HG02938 (cell line): ENCODE measurements around the gene APEH.

ENCODE experiments used
- ATAC-seq: cut with Tn5 transposase; IDR thresholded peaks from one replicate; pipeline ENCODE4 v1.9.1; 2021; ENCODE audit warnings: mild to moderate bottlenecking, moderate library complexity; ENCODE audit not compliant: unreplicated experiment

The APEH gene

GRCh38 chr3:49650177-49650576 lies 24.0 kb upstream of the APEH start:
- no peak for ATAC-seq

GRCh38 chr3:49650637-49651036 lies 23.5 kb upstream of the APEH start:
- ATAC-seq = no peak

GRCh38 chr3:49652218-49652902 lies 21.8 kb upstream of the APEH start:
- no peak for ATAC-seq

- no peak for ATAC-seq
Measured at GRCh38 chr3:49652903-49653415, 21.2 kb upstream of the APEH start.

- no peak for ATAC-seq
Measured at GRCh38 chr3:49653621-49654020, 20.5 kb upstream of the APEH start.

- ATAC-seq = no peak
Measured at GRCh38 chr3:49654176-49654825, 19.9 kb upstream of the APEH start.

GRCh38 chr3:49654955-49655556 lies 19.1 kb upstream of the APEH start:
- no peak for ATAC-seq

GRCh38 chr3:49655731-49656285 lies 18.3 kb upstream of the APEH start:
- no peak for ATAC-seq

- no peak for ATAC-seq
Measured at GRCh38 chr3:49656541-49657112, 17.5 kb upstream of the APEH start.

- no peak for ATAC-seq
Measured at GRCh38 chr3:49657208-49657915, 16.8 kb upstream of the APEH start.

- no peak for ATAC-seq
Measured at GRCh38 chr3:49658711-49659110, 15.4 kb upstream of the APEH start.

- no peak for ATAC-seq
Measured at GRCh38 chr3:49659756-49660155, 14.4 kb upstream of the APEH start.

GRCh38 chr3:49661281-49661680 lies 12.9 kb upstream of the APEH start:
- ATAC-seq = no peak

GRCh38 chr3:49662021-49662420 lies 12.1 kb upstream of the APEH start:
- no peak for ATAC-seq

- no peak for ATAC-seq
Measured at GRCh38 chr3:49662720-49663413, 11.3 kb upstream of the APEH start.

- no peak for ATAC-seq
Measured at GRCh38 chr3:49663831-49664230, 10.3 kb upstream of the APEH start.

GRCh38 chr3:49664300-49664699 lies 9.9 kb upstream of the APEH start:
- no peak for ATAC-seq

GRCh38 chr3:49665822-49666519 lies 8.2 kb upstream of the APEH start:
- no peak for ATAC-seq

- ATAC-seq = no peak
Measured at GRCh38 chr3:49666592-49666991, 7.6 kb upstream of the APEH start.
